NCI-H2029 treated with DMSO at 0.1 percent for 48 hours (cell line): ENCODE data around the gene PFAS.

ENCODE experiments used
- DNase-seq: peaks from one replicate; lab custom pipeline; 2025; lab: John Stamatoyannopoulos, UW

PFAS gene

DNA sequence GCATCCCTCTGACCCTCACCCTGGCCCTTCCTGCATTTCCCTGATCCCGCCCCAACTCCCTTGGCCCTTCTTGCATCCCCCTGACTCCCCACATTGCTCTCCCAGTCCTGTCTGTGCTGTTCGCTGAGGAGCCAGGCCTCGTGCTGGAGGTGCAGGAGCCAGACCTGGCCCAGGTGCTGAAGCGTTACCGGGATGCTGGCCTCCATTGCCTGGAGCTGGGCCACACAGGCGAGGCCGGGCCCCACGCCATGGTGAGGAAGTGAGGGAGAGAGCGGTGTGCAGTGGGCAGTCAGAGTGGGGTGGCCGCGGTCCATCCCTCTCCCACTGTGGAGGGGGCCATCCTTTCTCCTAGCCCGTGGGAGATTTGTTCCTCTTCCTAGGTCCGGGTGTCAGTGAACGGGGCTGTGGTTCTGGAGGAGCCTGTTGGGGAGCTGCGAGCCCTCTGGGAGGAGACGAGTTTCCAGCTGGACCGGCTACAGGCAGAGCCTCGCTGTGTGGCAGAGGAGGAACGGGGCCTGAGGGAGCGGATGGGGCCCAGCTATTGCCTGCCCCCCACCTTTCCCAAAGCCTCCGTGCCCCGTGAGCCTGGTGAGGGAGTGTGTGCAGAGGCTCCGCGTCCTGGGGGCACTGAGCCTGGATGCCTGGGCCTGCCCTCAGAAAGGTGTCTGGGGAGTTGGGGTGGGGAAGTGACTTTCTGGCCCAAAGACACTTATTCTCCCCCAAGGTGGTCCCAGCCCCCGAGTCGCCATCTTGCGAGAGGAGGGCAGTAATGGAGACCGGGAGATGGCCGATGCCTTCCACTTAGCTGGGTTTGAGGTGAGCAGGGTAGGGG lies 17.8 kb downstream of the PFAS start:
- no peak for DNase-seq

DNA sequence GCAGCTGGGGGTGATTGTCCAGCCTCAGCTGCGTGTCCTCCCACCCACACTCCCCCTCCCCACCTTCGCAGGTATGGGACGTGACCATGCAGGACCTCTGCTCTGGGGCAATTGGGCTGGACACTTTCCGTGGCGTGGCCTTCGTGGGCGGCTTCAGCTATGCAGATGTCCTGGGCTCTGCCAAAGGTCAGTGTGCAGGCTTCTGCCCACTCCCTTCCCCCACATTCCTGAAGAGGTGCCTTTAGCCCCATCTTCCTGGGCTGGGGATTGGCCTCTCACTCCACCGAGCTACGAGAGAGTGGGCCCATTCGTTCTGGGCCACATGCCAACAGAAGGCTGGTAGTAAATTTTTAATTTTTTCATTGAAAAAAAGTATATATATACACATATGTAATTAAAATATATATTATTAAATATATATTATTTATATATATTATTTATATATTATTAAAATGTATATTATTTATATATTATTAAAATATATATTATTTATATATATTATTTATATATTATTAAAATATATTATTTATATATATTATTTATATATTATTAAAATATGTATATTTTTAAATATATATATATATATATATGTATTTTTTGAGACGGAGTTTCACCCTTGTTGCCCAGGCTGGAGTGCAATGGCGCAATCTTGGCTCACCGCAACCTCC lies 18.5 kb downstream of the PFAS start:
- no peak for DNase-seq

DNA sequence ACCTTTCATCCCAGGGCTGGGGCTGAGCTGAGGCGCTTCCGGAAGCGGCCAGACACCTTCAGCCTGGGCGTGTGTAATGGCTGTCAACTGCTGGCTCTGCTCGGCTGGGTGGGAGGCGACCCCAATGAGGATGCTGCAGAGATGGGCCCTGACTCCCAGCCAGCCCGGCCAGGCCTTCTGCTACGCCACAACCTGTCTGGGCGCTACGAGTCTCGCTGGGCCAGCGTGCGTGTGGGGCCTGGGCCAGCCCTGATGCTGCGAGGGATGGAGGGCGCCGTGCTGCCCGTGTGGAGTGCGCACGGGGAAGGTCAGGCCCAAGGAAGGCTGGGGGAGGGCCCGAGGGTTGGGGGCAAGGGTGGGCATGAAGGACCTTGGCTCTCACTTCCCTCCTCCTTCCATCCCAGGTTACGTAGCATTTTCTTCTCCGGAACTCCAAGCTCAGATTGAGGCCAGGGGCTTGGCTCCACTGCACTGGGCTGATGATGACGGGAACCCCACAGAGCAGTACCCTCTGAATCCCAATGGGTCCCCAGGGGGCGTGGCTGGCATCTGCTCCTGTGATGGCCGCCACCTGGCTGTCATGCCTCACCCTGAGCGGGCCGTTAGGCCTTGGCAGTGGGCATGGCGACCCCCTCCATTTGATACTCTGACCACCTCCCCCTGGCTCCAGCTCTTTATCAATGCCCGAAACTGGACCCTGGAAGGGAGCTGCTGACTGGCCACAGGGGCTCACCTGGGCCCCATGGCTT lies 19.6 kb downstream of the PFAS start:
- no peak for DNase-seq

DNA sequence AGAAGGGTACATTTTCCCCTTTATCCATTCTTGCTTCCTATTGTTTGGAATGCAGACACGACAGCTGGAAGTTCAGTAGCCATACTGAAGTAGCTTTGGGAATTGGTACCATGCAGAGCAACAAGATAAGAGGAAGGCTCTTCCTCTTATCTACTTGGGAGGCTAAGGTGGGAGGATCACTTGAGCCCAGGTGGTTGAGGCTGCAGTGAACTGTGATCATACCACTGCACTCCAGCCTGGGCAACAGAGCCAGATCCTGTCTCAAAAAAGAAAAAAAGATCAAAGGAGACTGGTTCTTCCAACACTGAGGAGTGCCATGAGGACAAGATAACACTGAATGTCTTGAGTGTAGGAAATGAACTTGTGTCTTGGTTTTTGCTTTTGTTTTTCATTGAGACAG lies 23.3 kb downstream of the PFAS start:
- DNase-seq = no peak

DNA sequence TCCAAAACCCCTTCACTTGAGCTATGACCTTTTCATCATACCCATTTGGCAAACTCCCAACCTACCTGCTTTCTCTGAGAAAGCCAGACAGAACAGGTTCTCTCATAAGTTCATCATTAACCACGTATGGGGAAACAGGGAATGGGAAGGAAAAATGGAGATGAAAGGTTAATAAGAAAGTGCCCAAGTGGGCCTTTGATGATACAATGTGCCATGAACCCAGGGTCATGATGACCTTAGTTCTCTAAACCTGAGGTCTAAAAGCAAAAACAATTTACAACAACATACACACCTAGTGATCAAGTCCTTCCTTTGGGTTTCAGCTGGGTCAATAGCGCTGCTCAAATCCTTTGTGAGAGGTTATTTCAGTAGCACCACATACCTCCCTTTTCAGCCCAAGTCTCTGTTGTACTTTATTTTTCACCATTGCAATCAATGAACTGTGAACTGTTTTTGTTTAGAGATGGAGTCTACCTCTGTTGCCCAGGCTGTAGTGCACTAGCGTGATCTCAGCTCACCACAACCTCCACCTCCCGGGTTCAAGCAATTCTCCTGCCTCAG lies 24.9 kb downstream of the PFAS start:
- DNase-seq = peak; percentile 10

DNA sequence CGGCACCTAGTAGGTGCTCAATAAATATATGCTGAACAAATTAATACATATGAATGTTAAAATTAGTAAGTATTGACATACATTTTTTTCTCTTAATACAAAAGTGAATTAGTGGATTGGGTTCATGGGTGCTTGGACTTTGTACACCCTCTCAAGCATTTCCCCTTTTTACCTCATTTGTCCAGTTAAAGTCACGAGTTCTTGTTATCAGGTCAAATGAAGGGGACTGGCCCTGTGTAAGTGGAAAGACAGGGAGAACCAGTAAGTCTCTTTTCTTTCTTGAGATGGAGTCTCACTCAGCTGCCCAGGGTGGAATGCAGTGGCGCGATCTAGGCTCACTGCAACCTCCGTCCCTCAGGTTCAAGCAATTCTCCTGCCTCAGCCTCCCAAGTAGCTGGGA lies 25.7 kb downstream of the PFAS start:
- DNase-seq = no peak

DNA sequence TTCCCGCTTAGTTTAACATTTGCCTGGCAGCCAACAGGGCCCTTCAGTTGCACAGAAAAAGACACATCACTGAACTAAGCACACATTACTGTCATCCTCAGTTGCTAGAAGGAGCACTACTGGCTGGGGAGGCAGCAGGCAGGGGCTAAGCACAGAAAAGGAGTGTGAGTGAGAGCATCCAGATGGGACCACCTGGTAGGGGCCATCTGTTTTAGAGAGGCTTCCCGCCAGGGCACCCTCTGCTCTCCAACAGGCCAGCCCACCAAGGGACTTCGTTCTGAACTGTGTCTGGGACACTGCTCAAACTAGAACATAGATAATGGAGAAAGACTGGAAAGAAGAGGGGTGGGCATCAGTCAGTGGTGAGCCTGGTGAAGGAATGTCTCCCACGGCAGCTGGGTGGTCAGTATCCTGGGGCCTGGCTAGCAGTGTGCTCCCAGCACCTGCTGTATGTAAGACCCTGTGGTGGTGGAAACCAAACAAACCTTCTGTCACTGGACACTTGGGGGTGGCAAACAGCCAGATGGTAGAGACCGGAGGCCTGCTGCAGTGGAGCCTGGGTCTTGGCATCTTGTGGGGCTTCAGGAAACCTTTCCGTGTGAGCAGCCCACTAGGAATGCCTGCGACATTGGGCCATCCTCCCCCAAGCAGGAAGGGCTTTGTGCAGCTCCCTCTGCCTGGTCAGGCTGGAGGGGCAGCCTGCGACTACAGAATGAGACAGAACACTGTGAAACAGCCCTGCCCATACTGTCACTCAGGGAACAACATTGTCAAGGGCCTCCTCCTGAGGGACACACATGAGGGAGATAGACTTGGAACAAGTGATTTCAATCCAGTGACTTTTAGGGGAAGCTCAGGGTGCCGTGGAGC lies 26.6 kb downstream of the PFAS start:
- no peak for DNase-seq

DNA sequence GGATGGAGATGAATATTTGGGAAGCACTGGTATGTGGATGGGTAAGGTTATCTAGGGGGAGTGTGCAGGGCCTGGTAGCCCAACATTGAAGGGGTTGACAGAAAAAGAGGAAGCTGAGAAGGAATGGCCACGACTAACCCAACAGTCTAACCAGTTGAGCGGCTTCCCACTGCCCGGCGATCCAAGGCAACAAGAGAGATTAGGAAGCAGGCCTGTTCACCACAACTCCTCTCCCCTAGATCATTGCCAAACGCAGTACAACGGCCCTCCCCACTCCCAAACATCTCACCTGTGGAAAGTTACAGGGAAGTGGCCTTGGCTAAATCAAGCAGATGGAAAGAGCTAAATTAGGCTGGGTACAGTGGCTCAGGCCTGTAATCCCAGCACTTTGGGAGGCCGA lies 28.2 kb downstream of the PFAS start:
- no peak for DNase-seq

DNA sequence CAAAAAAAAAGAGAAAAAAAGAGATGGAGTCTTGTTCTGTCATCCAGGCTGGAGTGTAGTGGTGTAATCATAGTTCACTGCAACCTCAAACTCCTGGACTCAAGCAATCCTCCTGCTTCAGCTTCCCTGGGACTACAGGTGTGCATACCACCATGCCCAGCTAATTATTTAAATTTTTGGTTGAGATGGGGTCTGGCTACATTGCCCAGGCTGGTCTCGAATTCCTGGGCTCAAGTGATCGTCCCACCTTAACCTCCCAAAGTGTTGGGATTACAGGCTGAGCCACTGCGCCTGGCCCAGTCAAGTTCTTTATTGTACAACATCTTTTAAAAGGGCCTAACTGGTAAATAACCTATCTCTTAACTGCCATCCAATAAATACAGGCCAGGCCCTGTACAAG lies 33.3 kb downstream of the PFAS start:
- DNase-seq = no peak

DNA sequence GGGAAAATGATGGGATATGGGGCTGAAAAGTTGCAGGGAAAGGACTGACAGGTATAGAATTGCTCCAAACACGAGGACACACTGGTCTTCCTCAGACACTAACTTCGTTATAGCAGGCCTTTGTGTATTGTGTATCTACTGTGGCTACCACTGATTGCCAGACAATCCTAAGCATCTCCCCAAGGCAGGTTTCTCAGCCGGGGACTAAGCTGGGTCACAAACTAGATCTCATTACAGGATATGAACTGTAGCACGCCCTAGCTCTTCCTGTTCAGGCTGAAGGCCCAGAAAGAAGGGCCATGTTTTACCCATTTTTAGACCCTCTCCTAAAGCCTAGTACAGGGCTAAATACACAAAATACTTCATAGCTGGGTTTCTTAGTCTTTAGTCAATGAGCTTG lies 34.3 kb downstream of the PFAS start:
- no peak for DNase-seq

DNA sequence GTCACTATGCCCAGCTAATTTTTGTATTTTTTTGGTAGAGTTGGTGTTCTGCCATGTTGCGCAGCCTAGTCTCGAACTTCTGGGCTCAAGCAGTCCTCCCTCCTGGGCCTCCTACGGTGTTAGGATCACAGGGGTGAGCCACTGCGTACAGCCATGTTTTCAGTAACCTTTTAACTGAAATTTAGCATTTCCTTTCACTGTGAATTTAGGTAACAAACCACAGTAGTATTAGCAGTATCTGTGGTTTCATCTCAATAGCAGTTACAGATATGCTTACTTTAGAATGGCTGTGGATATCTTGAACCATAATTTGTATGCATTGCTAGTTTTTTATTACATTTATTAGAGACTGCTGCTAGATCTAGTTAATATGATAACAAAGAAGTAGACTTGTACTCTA lies 35.0 kb downstream of the PFAS start:
- DNase-seq = no peak

DNA sequence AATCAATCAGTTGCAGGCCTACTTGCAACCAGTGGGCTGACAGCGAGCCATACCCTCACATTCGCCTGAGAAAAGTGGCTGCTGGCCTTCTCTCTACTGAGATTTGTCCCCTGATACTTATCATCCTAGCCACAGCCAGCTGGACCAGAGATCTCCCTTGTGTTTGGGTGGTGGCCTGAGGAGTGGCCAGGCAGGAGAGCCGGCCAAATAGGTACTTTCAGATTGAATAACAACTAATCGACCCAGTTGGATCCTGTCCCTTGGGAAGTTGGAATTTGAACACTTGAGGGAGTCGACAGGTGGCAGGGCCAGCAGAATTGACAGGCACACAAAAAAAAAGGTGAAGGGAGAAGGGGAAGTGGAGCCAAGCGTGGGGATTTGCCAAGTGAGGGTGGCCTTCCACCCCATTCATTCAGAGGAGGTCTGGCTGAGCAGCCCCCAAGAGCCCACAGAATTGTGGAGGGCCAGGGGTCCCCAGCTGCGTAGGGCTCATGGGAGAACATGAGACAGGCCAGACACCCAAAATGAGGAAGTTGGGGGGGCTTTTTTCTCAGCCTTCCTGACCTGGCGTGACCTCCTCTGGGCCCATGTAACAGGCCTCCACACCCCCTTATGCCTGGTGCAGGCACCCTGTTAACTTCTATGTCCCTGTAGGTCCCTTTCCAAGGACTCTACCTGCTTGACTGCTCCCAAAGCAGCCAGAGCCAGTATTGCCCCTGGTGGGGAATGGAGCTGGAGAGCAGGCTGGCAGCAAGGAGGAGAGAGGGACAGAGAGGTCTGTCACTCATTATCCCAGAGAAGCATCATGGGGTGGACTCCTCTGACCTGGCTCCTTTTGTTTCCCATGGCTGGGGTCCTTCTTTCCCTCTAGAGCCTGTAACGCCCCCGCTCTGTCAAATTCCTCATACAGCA lies 36.4 kb downstream of the PFAS start:
- peak; percentile 11 for DNase-seq

DNA sequence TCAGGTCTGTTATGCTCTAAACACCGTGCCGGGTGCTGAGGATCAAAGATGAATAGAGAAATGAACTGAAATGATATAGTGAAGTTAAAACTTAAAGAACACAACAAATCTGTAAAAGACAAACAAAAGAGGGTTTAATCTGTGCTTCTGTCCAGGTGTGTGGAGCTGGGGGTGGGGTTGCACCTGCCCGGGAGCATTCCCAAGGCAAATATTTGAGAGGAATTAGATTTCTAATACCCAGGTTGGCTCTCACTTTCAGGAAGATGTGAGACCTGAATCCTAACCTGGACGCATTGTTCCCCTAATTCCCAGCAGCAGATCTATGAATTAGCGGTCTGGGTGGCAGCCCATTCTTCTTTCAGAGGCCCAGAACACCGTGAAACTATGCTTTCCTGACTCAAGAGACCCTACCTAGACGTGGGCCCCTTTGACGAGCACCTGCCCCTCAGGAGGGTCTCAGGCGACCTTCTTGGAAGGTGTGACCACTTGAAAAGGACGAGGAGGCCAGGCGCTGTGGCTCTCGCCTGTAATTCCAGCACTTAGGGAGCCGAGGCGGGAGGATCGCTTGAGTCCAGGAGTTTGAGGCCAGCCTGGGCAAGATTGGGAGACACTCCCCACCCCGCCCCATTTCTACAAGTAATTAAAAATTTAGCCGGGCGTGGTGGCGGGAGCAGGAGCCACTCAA lies 38.7 kb downstream of the PFAS start:
- no peak for DNase-seq

DNA sequence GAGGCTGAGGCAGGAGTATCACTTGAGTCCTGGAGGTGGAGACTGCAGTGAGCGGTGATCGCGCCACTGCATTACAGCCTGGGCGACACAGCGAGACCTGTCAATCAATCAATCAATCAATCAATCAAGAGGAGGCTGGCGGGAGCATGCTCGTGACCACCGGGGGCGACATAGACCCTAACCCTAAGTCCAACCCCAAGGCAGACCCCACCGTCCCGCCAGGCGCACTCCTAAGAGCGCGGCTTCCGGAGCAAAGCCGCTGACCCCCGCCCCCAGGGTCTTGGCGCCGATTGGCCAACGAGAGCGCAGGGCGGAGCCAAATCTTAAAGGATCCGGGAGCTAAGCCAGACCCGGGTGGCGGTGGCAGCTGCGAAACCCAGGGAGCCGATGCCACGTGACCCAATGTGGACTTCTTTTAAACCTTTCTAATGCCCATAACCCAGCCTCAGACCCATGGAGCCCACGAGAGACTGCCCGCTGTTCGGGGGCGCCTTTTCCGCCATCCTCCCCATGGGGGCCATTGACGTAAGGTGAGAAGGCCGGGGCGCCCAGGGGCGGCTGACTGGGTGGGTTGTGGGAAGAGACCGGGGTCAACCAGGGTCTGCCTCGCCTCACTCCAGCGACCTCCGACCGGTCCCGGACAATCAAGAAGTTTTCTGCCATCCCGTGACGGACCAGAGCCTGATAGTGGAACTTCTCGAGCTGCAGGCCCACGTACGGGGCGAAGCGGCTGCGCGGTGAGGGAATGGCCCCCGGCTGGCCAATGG lies 39.4 kb downstream of the PFAS start, which contains the start of gene RANGRF:
TSS of gene RANGRF (plus strand) at position 335 of the 767 bp plus-strand sequence. CDS start at position 454, 119 bp downstream.
- DNase-seq = peak; percentile 27

DNA sequence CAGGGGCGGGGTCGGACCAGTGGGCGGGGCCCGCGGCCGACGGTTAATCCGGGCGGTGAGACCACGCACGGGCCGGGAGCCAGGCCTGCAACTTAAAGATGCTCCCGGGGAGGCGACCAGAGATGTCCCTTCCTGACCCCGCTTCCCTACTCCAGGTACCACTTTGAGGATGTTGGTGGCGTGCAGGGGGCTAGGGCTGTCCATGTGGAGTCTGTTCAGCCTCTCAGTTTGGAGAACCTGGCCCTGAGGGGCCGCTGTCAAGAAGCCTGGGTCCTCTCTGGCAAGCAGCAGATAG lies 40.0 kb downstream of the PFAS start:
- no peak for DNase-seq

DNA sequence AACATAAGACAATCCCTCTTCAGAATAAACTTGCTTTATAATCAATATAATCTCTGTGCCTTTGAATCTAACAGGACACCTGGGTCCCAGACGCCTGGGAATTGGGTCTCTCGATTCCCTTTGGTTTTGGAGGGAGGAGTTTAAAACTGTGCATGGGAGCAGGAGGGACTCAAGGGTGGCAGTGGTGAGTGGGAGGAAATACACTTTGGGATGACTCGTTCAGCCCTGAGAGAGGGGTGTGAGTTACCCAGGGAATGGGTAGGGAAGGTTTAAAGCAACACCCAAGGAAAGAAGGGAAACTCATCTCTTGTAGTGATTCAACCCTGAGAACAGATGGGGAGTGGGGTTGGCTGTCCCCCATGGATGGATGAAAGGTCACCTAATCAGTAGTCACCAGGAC lies 41.0 kb downstream of the PFAS start:
- DNase-seq = no peak

DNA sequence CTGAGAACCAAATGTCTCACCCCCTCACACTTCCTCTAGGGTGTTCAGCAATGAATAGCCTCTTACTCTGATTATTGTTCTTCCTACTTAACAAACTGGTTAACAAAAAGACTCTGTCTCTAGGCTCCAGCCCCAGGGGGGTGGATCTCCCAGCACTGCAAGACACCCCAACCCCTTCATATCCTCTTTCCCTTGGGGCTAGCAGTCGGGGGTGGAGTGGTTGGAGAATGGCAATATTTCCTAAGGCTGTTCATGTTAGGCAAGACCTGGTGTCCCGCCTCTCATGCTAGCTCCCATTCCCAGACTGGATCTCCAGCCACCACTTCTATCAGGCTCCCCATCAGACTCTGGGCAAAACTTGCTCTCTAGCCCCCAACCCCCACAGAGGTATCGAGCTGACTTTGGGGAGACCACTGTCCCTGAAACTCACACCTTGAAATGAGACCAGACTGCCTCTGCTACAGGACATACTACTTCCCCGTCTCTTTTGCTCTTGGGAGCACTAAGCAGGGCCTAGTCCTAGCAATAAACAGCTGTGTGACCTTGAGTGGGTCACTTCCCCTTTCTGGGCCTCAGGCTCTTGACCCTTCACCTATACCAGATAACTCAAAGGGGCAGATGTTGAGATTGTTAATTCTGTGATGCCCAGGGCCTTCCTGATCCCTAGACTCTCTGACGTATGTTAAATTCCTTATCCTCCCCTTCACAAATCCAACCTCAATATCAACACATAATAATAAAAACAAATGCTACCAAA lies 43.7 kb downstream of the PFAS start:
- DNase-seq = no peak

DNA sequence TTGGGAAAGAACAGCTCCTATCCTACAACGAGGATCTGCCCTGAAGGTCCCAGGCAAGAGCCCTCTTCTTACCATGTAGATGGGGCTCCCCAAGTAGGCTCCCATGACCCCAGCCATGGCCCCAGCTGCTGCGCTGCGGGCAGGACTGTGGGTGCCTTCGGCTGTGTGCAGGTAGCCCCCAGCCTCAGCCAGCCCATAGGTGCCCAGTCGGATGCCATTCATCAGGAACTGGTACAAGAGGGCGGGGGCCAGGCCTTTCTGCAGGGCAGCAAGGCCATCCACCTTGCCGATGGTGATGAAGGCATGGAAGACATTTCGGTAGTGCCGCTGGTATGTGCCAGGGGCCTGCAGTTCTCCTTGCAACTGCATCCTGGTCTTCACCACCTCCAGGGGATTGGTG lies 45.3 kb downstream of the PFAS start:
- DNase-seq = no peak
